GM12873 (cell line): ENCODE data around the gene FLRT1.

Experiments
- TF ChIP-seq, protein P1 (sequence below): IDR thresholded peaks from 2 replicates; pipeline ENCODE4 v1.5.1; 2012; ENCODE audit warnings: low read depth, mild to moderate bottlenecking, moderate library complexity, low read length, control low read depth; ENCODE audit not compliant: insufficient read depth; ENCODE audit errors: missing control alignments

The FLRT1 gene

DNA sequence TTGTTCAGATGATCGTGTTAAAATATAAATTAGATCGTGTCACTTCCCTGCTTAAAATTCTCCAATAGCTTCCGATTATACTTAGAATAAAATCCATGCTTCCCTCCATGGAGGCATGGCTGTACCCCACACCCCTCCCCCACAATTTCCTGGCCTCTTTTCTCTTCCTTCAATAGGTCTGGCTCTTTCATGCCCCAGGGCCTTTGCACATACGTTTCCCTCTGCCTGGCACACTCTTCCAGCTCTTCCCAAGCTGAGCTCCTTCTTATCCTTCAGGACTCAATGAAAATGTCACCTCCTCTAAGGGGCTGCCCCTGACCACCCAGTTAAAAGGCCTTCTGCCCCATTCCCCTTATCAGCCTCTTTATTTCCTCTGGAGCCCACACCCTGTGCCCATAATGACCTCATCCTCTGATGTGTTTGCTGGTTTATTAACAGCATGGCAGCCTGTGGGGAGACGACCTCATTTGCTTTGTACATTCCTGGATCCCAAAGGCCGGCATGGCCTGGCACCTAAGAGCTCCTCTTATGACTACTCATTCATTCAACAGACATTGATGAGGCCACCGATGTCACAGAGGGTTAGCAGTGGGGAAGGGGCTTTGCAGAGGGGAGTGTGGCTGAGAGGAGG is 9.0 kb upstream of the FLRT1 start:
- TF ChIP-seq, protein P1, sequence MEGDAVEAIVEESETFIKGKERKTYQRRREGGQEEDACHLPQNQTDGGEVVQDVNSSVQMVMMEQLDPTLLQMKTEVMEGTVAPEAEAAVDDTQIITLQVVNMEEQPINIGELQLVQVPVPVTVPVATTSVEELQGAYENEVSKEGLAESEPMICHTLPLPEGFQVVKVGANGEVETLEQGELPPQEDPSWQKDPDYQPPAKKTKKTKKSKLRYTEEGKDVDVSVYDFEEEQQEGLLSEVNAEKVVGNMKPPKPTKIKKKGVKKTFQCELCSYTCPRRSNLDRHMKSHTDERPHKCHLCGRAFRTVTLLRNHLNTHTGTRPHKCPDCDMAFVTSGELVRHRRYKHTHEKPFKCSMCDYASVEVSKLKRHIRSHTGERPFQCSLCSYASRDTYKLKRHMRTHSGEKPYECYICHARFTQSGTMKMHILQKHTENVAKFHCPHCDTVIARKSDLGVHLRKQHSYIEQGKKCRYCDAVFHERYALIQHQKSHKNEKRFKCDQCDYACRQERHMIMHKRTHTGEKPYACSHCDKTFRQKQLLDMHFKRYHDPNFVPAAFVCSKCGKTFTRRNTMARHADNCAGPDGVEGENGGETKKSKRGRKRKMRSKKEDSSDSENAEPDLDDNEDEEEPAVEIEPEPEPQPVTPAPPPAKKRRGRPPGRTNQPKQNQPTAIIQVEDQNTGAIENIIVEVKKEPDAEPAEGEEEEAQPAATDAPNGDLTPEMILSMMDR, result no peak

DNA sequence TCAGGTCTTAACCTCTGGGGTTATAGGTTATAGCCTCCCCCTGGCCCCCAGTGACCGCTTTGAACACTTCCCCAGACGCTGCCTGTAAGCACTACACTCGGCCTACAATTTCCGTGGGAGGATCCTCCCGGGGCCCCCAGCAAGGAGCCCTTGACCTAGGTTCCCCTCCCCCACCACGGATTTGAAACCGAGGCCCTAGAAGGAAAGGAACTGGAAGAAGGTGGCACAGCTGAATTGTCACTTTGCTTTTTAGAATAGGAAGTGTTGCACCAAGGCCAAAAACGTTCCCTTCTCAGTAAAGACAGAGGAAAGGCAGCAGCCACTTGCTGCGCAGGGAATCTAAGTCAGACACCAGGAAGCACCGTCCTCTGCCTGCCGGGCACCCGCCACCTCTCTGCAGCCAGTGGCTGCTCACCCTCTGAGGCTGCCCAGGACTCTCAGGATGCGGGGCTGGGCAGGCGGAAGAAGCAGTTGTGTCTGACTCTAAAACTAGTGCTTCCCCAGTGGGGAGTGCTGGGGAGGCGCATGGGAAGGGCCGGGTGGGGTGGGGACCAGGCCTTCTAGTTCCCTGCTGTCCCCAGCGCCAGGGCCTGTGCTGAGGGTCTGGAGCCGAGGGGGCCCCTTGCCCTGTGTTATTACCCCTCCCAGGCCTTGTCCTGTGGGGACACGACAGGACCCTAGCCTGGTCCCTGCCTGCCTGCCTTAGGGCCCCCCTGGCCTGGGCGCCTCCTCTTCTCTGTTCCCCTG is 7.9 kb upstream of the FLRT1 start:
- TF ChIP-seq, protein P1, result no peak

DNA sequence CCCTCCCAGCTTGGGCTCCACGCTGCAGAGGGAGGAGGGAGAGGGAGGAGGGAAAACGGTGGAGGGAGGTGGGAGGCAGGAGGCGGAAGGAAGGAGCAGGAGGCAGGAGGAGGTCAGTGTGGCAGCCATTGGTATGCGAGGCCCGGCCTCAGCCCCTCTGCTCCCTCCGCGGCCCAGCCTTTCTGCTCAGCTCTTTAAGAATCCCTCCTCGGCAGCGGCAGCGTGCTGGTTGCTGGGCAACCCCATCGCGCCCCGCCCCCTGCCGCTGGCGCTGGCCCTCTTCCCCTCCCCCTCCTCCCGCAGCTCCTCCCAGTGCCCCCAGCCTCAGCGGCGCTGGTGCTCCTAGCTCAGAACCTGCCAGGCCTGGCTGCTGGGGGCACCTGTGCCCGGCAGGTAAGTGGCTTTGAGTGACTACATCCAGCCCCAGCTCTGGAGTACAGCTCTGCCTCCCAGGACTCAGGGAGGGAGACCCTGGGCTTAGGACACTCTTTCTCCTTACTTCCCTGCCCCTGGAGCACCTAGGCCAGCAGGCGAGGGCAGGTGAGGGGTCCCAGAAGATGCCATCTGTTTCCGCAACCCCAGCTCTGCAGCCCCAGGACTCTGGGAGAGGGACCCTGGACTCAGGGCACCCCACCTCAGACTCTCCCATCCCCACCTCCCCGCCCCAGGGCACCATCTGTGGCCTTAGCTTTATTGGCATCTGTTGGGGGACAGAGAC is 7.2 kb upstream of the FLRT1 start:
- TF ChIP-seq, protein P1, result no peak

DNA sequence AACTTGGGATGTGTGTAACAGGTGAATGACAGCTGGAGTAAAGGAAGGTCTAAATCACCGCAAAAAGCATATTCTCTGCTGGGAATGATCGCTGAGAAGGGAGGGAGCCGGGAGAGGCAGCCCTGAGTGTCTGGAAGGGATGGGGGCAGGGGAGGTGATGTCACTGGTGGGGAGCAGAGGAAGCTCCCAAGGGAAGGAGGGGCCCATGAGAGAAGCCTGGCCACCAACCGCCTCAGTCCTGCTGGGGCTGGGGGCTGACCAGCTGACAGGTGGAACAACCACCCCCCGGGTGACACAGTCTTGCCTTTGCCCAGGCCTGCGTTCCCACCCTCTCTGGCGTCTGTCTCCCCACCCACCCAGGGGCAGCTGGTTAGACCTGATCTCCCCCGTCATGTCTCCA is 6.0 kb upstream of the FLRT1 start:
- TF ChIP-seq, protein P1, result no peak

DNA sequence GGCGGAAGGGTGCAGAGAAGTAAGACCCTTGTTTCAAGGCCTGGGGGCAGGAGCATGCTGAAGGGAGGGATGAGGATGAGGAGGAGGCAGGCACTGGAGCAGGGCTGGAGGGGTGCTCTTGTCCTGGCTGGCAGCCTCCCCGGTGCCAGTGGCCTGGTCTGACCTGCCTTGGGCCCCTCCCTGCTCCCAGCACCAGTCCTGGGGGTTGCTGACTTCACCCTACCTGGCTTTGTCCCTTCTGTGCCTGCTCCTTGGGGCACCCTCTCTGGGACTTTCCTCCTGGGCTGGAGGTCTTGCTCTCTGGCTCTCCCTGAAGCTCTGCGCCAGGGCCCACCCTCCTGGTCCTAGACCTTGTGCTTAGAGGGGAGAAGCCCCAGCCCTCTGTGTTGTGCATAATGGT is 4.7 kb upstream of the FLRT1 start:
- TF ChIP-seq, protein P1, result no peak

DNA sequence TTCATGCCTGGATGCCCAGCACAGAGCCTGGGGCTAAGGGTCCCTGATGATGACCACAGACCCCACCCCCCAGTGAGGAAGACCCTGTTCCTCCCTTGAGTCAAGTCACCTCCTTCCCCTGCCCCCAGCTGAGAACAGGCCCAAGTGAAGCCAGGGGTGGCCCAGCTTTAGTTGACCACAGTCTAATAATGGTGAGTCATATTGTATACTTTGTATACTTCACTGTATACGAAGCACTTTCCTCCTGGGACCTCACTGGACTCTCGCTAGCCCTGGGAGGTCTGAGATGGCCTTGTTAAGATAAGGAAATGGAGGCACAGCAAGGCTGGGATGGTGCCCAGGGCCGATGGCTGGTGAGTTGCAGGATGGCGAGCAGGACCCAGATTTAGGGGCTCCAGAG is 3.7 kb upstream of the FLRT1 start:
- TF ChIP-seq, protein P1, result no peak

DNA sequence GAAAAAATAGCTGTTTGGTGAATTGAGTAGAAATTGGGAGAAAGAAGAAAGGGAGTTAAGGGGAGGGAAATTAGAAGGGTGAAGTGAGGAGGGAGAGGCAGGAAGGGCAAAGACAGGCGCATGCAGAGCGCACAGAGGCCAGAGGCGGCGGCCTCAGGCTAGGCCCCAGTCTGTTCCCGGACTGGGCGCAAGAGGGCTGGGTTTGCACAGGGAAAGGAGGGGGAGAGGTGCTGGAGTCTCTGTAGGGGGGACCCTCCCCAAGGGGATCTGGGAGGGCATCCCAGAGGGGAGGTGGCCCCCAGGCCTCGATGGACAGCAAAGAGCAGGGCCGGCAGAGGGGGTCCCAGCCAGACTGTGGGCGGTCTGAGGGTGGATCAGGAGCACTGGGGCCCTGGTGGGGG is 1.3 kb upstream of the FLRT1 start:
- TF ChIP-seq, protein P1, result no peak
